Endodermal cell (in vitro differentiated cells): ENCODE data around the gene NISCH. TPM values are rescaled to one million over a fixed set of nuclear protein-coding genes. Genes with fewer than 3 reads are reported as not detected.

ENCODE experiments used
- DNase-seq: peaks from one replicate; pipeline ENCODE4 v3.0.0-alpha.2; 2017
- H3K27ac ChIP-seq: 2 replicates; pipeline ENCODE4 v1.5.1; 2013; ENCODE audit warnings: mild to moderate bottlenecking, low read depth, low read length, moderate library complexity
- H3K27me3 ChIP-seq: 2 replicates; pipeline ENCODE4 v1.6.1; 2013; ENCODE audit warnings: mild to moderate bottlenecking, low read length, moderate library complexity; ENCODE audit not compliant: insufficient read depth, control insufficient read depth, poor library complexity, severe bottlenecking
- H3K36me3 ChIP-seq: 2 replicates; pipeline ENCODE4 v1.7.0; 2013; ENCODE audit warnings: mild to moderate bottlenecking, low read length, moderate library complexity; ENCODE audit not compliant: control insufficient read depth, insufficient read depth
- H3K4me1 ChIP-seq: one replicate; pipeline ENCODE4 v1.7.0; 2013; ENCODE audit warnings: low read length; ENCODE audit not compliant: control insufficient read depth, insufficient read depth
- H3K4me3 ChIP-seq: 2 replicates; pipeline ENCODE4 v1.5.1; 2013; ENCODE audit warnings: mild to moderate bottlenecking, low read length, moderate library complexity
- H3K9ac ChIP-seq: 2 replicates; pipeline ENCODE4 v1.6.1; 2013; ENCODE audit warnings: mild to moderate bottlenecking, low read length, moderate library complexity; ENCODE audit not compliant: poor library complexity, severe bottlenecking; ENCODE audit errors: extremely low read depth
- H3K9me3 ChIP-seq: 2 replicates; pipeline ENCODE4 v1.6.1; 2013; ENCODE audit warnings: mild to moderate bottlenecking, low read length, moderate library complexity; ENCODE audit not compliant: control insufficient read depth
- H3K27ac Mint-ChIP-seq: 2 replicates; pipeline ENCODE4 v1.8.0; 2020; ENCODE audit warnings: mixed read lengths
- H3K27me3 Mint-ChIP-seq: 2 replicates; pipeline ENCODE4 v1.8.0; 2021; ENCODE audit warnings: mild to moderate bottlenecking, mixed read lengths; ENCODE audit not compliant: insufficient read depth
- H3K36me3 Mint-ChIP-seq: 2 replicates; pipeline ENCODE4 v1.8.0; 2020; ENCODE audit warnings: low read depth, mixed read lengths
- H3K4me1 Mint-ChIP-seq: 2 replicates; pipeline ENCODE4 v1.8.0; 2020; ENCODE audit warnings: mixed read lengths
- H3K4me3 Mint-ChIP-seq: 2 replicates; pipeline ENCODE4 v1.8.0; 2020; ENCODE audit warnings: mild to moderate bottlenecking, moderate library complexity, mixed read lengths
- H3K9me3 Mint-ChIP-seq: 2 replicates; pipeline ENCODE4 v1.8.0; 2020; ENCODE audit warnings: mild to moderate bottlenecking, mixed read lengths
- WGBS, 2 experiments: methylation state at CpG; one replicate each; pipeline versions ENCODE4 v1.1.5 to v1.1.7; 2013; ENCODE audit warnings: missing lambda C conversion rate in 2 of 2, mixed read lengths in 1 of 2; ENCODE audit not compliant: insufficient coverage in 1 of 2, insufficient read length in 1 of 2; 5-methylcytosine and 5-hydroxymethylcytosine counted together
- total RNA-seq, 2 donors: library from RNA; stranded (reverse); fragmentation: NEBNext Ultra II Directional in 1 of 2; extraction: Animal tissue kit (Norgen Biotek cat#: 25700) in 1 of 2; gene quantifications; 2 replicates in 1 of 2; 3 replicates in 1 of 2; pipeline ENCODE4 v1.2.1, GENCODE V29; 2021
- TF ChIP-seq, protein P1 (sequence below): fragments of 200-600 bp; sonication (generic); conservative IDR thresholded peaks from 2 replicates; pipeline ENCODE4 v1.5.0; 2021; ENCODE audit warnings: antibody characterized with exemption, mild to moderate bottlenecking

NISCH gene
- total RNA-seq, 2 donors from 2014 or later = 151 to 156 TPM

DNA sequence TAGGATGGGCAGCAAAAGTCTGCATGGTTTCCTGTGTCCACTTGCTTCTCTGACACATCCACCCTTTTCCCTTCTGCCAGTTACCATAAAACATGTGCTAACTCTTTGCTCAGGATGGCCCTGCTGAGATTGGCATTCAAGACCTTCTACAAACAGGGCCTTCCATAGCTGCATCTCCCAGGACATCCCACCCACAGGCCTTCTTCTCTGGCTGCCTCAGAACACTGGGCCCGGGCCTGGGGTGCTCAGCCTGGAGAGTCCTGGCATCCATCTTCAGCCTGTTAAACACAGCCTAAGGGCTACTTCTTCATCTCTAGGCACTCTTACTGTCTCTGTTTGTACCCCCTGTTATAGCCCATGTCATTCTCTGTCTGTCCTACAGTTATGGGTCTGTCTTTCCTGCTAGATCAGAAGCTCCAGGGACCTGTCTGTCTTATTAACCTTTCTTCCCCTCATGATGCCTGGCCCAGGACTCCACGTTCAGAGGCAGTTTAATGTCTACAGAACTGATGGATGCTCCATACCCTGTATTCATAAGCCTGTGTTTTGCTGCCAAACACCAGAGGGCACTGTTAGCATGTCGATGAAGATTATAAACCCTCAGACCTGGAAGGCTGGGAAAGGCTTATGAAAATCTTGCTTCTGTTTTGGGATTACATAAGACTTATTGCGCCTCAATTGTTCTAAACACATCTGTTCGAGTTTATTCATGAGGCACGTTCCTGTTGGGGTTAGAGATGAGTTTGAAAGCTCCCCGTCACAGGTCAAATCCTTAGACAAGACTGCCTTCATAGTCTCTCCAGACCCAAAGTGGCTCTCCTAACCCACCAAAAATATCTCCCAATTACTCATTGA is 27.0 kb upstream of the NISCH start:
- Mint-ChIP-seq H3K36me3 (no peaks in the 10 kb centered on the region), H3K4me1 (peaks cover 24% of the 10 kb centered on the region), H3K4me3 (no peak overlapping the region), H3K9me3 (no peaks in the 10 kb centered on the region), H3K27me3 (no peaks in the 10 kb centered on the region), H3K27ac (no peak overlapping the region)
- H3K4me3 ChIP-seq = no peak overlapping the region
- no peak overlapping the region for H3K27ac ChIP-seq
- WGBS, 2 experiments = 6 to 37% methylated on average over 2 to 7 of the region's 7 CpGs
- no peaks in the 10 kb centered on the region for H3K36me3 ChIP-seq
- TF ChIP-seq, protein P1, sequence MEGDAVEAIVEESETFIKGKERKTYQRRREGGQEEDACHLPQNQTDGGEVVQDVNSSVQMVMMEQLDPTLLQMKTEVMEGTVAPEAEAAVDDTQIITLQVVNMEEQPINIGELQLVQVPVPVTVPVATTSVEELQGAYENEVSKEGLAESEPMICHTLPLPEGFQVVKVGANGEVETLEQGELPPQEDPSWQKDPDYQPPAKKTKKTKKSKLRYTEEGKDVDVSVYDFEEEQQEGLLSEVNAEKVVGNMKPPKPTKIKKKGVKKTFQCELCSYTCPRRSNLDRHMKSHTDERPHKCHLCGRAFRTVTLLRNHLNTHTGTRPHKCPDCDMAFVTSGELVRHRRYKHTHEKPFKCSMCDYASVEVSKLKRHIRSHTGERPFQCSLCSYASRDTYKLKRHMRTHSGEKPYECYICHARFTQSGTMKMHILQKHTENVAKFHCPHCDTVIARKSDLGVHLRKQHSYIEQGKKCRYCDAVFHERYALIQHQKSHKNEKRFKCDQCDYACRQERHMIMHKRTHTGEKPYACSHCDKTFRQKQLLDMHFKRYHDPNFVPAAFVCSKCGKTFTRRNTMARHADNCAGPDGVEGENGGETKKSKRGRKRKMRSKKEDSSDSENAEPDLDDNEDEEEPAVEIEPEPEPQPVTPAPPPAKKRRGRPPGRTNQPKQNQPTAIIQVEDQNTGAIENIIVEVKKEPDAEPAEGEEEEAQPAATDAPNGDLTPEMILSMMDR = peak; percentile 85
- H3K27me3 ChIP-seq = no peaks in the 10 kb centered on the region
- no peak overlapping the region for H3K9ac ChIP-seq
- peak; percentile 75 for DNase-seq
- no peaks in the 10 kb centered on the region for H3K9me3 ChIP-seq
- H3K4me1 ChIP-seq = peaks cover 12% of the 10 kb centered on the region

DNA sequence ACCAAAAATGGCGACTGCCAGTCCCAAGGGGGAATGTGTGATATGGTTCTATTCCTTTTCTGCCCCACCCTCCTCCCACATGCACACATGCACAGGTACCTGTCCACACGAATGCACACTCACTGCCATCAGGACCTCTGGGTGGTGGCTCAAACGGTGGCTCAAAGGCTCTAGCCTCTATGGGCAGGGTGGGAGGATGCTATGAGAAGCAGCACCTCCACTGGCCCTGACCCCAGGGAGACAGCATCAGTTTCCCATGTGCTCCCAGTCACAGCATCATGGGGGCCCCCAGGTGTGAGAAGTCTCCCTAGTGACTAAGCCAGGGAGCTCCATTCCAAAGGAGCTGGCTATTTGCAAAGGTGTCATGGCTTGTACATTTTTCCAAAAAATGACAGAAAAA is 26.4 kb upstream of the NISCH start:
- DNase-seq = no peak
- Histone ChIP-seq H3K4me3 (no peak overlapping the region), H3K9ac (no peak overlapping the region), H3K27me3 (no peaks in the 10 kb centered on the region), H3K36me3 (no peaks in the 10 kb centered on the region), H3K4me1 (peaks cover 12% of the 10 kb centered on the region), H3K27ac (no peak overlapping the region), H3K9me3 (no peaks in the 10 kb centered on the region)
- Mint-ChIP-seq H3K4me3 (no peak overlapping the region), H3K36me3 (no peaks in the 10 kb centered on the region), H3K27ac (no peak overlapping the region), H3K4me1 (peaks cover 24% of the 10 kb centered on the region), H3K9me3 (no peaks in the 10 kb centered on the region), H3K27me3 (no peaks in the 10 kb centered on the region)
- TF ChIP-seq, protein P1 = no peak
- WGBS, 2 experiments = 42 to 65% methylated on average over 2 to 3 of the region's 3 CpGs

DNA sequence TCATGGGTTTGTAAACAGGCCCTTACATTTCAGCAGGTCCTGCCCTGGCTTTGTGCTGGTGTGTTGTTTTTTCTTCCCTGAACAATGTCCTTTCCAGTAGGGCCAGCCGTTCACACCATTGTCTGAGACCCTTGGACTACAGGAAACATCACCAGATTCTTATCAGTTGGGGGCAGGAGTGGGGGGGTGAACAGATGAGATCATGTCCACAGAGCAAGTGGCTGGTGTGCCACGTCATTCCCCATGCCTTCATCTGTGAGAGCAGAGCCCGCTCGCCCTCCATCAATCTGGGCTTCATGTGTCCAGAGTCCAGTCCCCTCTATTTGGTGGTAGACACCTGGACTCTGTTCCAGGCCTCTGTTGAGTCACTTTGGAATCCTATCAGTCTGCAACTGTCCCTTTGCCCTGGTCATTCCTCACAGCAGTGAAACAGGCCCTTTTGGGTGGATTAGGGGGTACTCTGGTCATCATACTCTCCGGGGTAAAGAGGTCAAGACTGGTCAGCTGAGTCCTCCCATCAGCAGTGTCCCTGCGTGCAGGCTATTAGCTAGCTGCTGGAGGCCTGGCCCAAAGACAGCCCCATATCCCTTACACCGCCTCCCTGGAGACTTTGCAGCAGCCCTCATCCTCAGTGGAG is 25.5 kb upstream of the NISCH start:
- Mint-ChIP-seq H3K27ac (no peak overlapping the region), H3K36me3 (no peaks in the 10 kb centered on the region), H3K9me3 (no peaks in the 10 kb centered on the region), H3K27me3 (no peaks in the 10 kb centered on the region), H3K4me1 (peaks cover 29% of the 10 kb centered on the region), H3K4me3 (no peak overlapping the region)
- Histone ChIP-seq H3K4me1 (peaks cover 12% of the 10 kb centered on the region), H3K9ac (no peak overlapping the region), H3K36me3 (no peaks in the 10 kb centered on the region), H3K27me3 (no peaks in the 10 kb centered on the region), H3K27ac (no peak overlapping the region), H3K4me3 (no peak overlapping the region), H3K9me3 (no peaks in the 10 kb centered on the region)
- no peak for DNase-seq
- TF ChIP-seq, protein P1 = no peak
- whole genome bisulfite sequencing, 2 experiments = 89 to 93% methylated on average over 6 to 7 of the region's 7 CpGs
